Stimulated activated CD8-positive, alpha-beta memory T cell treated with anti-CD3 and anti-CD28 coated beads, Interleukin-7, amount 100 ng/mL, for 48 hours (primary cell): ENCODE data around the gene BTN3A1.
"Not testable (repeated sequence)": the region's sequence is repeated elsewhere in the genome, so short reads cannot be mapped to it uniquely, and the experiment has no call there.

Source experiments
- DNase-seq, 2 donors: peaks; one replicate each; pipeline ENCODE4 v3.0.0-alpha.2; 2020; ENCODE audit warnings: low read depth in 1 of 2; ENCODE audit errors: extremely low read depth in 1 of 2

The BTN3A1 gene

DNA sequence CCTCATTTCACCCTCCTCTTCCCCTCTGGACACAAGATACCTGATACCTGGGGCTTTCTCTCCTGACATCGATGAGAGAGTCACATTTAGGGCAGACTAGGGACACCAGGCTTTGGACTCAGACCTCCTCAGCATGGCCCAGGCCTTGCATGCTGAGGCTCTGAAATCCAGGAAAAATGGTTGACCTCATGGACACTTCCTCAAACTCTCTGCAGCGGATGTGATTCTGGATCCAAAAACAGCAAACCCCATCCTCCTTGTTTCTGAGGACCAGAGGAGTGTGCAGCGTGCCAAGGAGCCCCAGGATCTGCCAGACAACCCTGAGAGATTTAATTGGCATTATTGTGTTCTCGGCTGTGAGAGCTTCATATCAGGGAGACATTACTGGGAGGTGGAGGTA, 10.9 kb downstream of the BTN3A1 start:
- DNase-seq = no peak

DNA sequence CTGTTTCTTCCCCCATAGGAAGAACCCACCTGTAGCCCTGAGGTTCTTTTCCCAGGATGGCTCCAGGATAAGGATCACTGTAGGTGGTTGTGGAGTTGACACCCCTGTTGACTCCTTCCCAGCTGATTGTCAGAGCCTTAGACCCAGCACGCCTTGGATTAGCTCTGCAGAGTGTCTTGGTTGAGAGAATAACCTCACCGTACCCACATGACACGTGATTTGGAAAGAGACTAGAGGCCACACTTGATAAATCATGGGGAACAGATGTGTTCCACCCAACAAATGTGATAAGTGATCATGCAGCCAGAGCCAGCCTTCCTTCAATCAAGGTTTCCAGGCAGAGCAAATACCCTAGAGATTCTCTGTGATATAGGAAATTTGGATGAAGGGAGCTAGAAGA, 12.2 kb downstream of the BTN3A1 start:
- DNase-seq = no peak

DNA sequence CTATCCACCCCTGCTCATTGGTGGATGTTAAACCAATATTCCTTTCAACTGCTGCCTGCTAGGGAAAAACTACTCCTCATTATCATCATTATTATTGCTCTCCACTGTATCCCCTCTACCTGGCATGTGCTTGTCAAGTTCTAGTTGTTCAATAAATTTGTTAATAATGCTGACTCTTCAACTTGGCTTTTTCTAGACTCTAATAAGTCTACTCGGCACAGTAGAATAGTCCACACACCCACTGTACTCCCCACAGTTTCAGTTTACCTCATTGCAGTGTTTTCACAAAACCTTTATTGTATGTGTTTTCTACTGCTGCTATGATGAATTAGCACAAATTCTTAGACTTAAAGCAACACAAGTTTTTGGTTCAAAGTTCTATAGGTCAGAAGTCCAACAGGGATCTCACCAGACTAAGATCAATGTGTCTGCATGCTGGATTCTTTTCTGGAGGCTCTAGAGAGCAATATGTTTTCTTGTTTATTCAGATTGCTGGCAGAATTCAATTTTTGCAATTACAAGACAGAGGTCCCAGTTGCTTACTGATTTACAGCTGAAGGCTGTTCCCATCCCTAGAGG, 13.1 kb downstream of the BTN3A1 start:
- DNase-seq = no peak

DNA sequence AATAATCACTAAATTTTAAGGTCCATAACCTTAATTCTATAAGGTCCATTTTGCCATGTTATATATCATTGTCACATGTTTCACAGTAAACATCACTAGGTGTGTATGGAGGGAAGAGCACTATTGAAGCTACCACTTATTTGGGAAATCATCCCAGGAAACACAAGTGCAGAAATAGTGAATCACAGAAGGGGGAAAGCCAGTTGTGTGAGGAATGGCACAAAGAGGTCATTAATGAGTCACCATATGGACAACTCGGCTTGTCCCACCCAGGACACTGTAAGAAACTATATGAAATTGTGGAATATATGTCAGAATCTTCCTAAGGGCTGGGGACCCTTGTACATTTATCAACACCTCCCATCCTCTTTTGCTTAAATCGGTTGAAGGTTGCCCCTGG, 13.7 kb downstream of the BTN3A1 start:
- DNase-seq = no peak

DNA sequence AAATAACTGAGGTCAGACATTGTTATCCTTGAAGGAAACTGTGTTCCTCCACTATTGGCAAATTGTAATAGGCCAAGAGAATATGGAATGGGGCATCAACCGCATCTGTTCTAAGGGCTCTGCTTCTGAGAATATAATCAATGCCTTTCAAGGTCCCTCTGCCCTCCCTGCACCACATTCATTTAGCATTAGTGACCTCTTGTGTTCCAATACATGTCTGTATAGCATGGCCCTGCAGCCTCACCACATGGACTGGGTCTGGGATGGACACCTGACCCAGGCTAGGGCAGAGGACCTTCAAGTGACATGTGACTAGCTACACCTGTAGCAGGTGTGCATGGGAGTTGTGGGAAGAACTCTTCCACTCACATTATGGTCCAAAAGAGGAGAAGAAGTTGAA, 14.2 kb downstream of the BTN3A1 start:
- DNase-seq = no peak

DNA sequence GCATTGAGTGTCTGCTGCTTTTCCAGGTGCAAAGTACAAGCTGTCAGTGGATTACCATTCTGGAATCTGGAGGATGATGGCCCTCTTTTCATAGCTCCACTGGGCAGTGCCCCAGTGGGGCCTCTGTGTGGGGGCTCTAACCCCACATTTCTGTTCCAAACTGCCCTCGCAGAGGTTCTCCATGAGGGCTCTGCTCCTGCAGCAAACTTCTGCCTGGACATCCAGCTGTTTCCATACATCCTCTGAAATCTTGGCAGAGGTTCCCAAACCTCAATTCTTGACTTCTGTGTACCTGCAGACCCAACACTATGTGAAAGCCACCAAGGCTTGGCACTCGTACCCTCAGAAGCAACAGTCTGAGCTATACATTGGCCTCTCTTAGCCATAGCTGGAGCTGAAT, 16.0 kb downstream of the BTN3A1 start:
- not testable (repeated sequence) for DNase-seq

DNA sequence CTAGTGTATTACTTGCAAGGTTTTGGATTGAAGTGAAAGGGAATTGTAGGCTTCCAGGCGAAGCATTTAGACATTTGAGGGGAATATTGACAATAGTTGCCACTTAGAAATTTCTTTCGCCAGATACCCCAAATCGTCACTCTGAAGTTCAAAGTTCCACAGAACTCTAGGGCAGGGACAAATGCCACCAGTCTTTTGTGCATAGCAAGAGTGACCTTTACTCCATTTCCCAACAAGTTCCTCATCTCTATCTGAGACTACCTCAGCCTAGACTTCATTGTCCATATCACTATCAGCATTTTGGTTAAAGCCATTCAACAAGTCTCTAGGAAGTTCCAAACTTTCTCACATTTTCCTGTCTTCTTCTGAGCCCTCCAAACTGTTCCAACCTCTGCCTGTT, 16.7 kb downstream of the BTN3A1 start:
- not testable (repeated sequence) for DNase-seq

DNA sequence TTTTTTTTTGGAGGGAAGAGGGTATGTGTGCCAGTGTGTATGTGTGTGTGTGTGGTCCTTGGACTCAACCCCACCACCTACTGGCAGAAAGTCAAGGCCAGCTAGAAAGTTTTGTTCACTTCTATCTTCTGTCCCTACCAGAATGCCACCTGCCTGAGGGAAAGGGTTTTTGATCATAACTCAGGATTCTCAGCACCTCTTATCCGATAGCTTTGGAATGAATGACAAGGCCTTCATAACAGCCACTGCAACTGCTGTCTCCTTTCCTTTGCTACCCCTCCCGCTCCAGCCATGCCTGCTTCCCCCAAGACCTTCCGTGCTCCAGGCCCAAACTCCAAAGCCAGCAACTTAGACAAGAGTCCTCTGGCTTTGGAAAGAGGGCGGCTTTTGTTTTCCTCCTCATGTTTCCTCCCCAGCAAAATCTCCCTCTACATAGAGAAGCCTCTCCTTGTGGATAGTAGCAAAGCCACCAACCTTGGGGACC, 18.7 kb downstream of the BTN3A1 start:
- DNase-seq = no peak

DNA sequence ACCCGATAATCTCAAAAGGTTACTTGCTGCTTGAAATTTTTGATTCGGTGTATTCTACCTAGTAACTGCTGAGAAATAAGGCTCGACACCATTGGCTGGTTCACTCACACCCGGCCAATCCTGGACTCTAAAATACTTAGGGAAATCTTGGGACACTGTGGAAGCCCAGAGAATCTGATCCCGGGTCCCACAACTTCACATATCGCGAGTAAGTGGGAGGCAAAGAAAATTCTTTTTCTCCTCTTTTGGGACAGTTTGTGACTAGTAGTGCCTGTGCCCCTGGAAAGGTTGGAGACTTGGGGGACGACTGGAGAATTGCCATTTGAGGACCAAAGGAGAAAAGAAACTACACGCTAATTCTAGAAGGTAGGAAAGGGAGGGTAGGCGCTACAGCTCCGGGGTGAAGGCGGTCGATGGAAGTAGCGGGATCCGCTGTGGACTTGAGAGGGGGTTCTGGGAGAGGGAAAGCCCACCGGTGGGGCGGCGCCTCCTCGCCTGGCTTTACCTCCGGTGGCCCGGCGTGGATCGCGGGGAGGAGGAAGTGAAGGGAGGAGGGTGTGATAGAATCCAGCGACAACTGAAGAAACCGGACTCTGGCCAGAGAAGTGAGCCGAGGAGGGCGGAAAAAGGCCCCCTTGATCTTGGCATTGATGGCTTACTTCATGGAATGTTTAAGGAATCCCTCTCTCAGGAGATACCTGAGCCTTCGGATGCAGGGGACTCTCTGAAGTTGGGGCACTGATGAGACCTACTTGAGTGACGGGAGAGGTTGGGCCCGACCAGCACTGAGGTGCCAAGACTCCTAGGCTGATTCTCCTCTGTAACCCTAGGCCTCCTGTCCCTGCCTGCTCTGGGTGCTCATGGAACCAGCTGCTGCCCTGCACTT, 19.4 kb downstream of the BTN3A1 start:
- DNase-seq = no peak

DNA sequence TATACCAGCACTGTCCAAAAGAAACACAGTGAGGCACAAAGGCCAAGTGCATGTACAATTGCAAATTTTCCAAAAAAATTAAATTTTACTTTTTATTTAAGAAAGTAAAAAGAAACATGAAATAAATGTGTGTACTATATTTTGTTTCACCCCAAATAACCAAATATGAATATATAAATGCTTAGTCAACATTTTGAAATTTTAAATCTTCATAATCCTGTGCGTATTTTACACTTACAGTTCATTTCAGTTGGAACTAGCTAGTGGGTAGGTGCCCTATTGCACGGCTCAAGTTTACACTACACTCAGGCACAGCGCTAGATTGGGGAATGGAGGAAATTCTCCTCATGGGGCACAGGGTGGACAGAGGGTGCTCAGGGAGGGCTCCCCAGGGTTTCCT, 20.3 kb downstream of the BTN3A1 start:
- no peak for DNase-seq

DNA sequence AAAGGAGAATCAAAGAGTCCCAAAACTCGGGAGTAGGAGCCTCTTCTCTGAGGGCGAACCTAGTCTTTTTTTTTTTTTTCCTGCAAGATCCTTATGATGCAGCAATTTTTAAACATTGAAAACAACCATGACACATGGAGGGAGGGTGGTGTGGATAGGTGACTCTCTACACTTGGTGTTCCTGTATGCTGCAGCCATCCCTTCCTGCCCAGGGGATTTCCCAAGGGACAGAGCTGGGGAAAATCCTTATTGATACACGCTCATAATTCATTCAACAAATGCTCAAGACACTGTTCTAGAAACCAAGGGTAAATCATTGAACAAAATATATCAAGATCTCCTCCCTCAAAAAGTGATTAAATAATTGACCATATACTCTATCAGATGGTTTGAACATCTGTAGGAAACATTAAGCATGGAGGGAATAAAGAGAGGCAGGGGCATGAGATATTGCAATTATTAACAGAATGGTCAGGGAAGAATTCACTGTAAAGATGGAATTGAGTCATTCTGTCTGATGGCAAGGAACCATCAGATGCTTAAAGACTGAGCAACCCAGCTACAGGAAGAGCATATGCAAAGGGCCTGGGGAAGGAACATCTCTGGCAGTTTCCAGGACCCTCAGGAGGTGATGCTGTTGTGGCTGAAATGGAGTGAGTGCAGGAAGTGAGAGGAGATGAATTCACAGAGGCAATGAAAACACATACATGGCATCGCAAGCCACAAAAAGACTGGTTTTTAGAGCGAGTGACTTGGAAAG, 24.8 kb downstream of the BTN3A1 start:
- no peak for DNase-seq

DNA sequence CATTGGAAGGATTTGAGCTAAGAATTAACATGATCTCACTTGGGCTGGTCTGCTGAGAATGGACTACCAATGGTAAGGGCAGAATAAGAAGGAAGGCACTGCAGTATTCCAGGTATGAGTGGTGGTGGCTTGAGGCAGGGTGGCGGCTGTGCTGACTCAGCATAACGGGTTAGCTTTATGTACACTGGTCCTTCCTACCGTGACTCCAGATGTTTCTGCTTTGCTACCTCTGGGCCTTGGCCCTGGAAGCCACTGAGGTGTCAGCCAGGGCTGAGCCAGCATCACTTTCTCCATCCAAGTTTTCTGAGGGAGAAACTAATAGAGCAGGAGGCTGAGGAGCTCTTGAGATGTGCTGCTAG, 25.4 kb downstream of the BTN3A1 start:
- no peak for DNase-seq

DNA sequence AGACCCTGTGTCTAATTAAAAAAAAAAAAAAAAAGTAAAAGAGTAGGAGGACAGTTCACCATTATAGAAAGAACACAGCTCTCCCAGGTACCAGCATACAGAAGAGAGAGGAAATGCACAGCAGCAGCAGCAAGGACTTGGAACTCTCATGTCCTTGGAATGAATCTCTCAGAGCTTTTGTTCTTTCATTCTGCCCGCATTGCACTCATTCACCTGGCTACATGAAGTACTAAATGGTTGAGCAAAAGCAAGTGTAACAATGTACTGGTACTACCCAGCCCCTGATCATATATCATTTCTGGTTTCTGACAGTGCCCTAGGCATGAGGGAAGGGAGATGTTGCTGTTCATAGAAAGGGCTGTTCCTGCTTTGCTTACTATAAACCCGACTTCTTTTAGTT, 26.1 kb downstream of the BTN3A1 start:
- no peak for DNase-seq

DNA sequence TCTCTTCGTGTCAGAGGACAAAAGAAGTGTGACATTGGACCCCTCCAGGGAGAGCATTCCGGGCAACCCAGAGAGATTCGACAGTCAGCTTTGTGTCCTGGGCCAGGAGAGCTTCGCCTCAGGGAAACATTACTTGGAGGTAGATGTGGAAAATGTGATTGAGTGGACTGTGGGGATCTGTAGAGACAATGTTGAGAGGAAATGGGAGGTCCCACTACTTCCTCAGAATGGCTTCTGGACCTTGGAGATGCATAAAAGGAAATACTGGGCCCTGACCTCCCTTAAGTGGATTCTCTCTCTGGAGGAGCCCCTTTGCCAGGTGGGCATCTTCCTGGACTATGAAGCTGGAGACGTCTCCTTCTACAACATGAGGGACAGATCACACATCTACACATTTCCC, 28.7 kb downstream of the BTN3A1 start:
- DNase-seq = no peak

DNA sequence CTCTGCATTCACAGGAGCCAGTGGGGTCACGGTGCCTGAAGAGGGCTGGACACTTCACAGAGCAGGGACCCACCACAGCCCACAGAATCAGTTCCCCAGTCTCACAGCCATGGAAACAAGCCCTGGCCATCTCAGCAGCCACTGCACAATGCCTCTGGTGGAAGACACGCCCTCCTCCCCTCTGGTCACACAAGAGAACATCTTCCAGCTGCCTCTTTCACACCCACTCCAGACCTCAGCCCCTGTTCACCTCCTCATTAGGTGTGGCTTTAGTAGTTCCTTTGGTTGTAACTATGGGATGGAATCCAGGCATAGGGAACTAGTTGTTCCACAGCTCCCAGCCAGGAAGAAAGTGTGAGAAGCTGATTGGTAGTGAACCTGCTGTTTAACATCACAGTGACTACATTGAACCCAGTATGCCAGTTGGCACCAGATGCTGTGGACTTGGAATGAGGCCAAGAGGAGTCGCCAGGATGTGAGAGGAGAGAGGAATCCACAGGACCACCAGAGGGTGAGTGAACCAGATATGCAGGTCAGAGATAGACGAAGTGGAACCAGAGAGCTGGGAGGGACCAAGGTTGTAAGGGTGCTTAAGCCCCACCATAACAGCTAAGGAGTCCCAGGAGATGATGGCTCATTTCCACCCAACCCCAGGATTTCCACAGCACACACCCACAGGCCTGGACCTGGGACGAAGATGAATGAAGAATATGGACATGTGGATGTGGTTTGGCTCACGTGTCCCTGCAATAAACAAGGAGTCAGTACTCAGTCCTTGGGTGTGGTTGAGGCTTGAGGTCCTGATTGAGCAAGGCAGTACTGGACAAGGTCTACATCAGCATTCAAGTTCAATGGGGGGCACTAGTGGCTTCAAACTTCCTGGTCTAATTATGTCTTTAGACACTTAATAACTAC, 29.4 kb downstream of the BTN3A1 start:
- no peak for DNase-seq

DNA sequence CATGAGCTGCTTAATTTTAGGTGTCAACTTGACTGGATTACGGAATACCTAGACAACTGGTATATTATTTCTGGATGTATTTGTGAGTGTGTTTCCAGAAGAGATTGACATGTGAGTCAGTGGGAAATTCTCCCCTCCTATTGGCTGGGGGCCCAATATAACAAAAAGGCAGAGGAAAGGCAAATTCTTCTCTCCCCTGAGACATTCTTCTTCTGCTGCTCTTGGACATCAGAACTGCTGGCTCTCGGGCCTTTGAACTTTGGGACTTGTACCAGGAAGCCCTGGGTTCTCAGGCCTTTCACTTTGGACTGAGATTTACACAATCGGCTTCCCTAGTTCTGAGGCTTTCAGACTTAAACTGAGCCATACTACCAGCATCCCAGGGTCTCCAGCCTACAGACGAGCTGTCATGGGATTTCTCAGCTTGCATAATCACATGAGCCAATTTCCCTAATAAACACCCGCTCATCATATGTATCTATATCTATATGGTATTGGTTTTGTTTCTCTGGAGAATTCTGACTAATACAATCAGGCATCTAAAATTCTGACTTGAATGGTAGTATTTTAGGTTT, 30.6 kb downstream of the BTN3A1 start:
- DNase-seq = no peak

DNA sequence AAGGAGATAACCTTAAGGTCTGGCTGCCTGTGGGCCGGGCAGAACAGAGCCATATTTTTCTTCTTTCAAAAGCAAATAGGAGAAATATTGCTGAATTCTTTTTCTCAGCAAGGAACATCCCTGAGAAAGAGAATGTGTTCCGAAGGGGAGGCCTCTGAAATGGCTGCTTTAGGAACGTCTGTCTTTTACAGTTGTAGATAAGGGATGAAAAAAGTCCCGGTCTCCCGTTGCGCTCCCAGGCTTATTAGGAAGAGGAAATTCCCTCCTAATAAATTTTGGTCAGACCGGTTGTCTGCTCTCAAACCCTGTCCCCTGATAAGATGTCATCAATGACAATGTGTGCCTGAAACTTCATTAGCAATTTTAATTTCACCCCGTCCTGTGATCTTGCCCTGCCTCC, 31.6 kb downstream of the BTN3A1 start:
- not testable (repeated sequence) for DNase-seq

DNA sequence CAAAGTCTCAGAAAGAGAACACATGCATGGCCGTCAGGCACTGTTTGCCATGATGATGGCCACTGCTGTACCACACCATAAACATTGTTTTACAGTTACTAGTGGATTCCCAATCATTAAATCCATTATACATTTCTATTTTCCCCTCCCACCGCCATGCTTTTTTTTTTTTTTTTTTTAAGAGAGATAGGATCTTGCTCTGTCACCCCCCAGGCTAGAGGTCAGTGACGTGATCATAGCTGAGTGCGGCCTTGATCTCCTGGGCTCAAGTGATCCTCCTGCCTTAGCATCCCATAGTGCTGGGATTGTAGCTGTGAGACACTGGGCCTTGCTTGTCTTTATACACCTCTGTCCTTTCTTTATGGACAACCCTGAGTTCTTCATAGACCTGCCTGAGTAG, 33.9 kb downstream of the BTN3A1 start:
- no peak for DNase-seq

DNA sequence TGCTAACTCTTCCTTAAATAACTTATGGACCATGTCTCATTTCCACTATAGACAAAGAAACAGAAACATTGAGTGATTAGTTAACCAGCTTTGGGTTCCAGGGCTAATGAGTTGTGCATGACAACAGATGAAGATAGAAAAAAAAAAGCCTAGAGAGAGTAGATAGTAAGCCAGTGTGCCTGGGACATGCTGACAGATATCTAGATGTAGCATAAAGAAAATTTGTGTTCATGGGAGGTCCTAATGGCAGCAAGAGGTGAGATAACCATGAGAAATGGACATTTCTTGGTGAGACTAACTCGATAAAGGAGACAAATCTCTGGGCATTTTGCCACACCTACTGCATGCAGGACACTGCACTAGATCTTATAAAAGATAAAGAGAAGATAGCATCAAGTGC, 35.5 kb downstream of the BTN3A1 start:
- DNase-seq = no peak

DNA sequence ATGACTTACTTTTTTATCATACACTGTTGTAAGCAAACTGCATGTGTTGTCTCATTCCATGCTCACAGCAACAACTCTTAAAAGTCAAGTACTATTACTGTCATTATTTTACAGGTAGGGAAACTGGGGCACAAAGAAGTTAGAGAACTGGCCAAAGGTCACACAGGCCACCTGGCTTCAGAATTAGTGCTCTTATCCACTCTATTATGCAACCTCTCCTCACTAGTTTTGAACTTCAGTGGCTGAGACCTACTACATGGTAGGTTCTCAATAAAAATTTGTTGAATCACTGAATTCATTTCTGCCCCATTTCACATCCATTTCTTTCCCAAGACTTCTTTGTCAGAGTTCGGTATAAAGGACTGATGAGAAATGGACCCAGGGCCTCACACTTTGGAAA, 35.9 kb downstream of the BTN3A1 start:
- no peak for DNase-seq
